HG03066 (cell line): ENCODE measurements around the gene RNF220.

ENCODE experiments used
- ATAC-seq: cut with Tn5 transposase; IDR thresholded peaks from one replicate; pipeline ENCODE4 v1.9.1; 2021; ENCODE audit warnings: low read depth; ENCODE audit not compliant: unreplicated experiment

Gene RNF220

GRCh38 chr1:44405031-44405797 lies at the start of gene RNF220:
Gene RNF220 (plus strand): TSS chr1:44405255.
- ATAC-seq, result no peak

DNA sequence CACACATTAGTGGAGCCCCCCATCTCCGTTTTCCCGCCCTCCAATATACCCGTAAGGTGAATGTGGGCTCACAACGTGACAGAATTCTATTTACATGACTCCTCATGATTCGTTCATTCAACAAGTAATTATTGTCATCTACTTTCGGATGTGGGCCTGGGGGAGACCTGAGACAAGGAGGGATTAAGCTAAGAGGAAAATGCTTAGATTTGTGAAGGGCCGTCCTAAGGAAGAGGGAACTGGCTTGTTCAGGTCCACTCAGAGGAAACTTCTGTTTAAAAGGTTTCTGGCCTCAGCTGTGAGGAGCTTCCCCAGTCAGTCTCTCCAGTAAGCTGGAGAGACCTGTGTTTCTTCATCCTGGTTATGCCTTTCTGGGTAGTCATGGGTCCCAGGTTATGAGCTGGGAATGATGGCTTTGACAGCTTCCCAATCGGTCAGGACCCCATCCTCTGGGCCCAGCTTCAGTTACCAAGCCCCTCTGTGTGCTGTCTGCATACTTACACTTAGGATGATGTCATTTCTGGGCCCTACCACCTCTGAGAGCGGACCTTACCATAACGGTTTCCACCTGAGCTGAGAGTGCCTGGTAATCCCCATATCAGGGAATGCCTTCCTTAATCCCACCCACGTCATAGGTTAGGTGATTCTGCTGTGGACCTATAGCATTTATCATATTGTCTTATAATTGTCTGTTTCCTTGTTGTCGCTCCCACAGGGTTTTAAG lies 49.3 kb upstream of the RNF220 start:
- no peak for ATAC-seq

DNA sequence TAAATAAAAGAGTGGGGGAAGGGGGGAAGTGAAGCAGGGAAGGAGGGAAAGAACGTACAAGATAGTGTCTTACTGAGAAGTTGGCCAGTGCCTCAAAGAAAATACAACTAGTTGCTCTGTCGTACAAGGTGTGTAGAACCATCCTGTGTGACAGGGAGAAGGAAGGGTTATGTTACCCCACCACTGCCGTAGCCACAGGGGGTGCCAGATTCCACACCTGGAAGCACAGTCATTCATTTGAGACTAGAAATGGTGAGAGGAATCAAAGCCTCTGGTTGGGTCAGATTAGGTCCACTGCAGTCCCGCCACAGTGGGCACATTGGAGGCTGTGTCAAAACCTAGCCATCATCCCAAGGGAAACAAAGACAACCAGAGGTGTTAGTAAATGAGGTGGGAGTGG lies 47.3 kb upstream of the RNF220 start:
- no peak for ATAC-seq

GRCh38 chr1:44359234-44359935 lies 45.7 kb upstream of the RNF220 start:
- no peak for ATAC-seq

- ATAC-seq, result no peak
Observed at GRCh38 chr1:44361478-44361877, 43.6 kb upstream of the RNF220 start.

- ATAC-seq, result no peak
Observed at GRCh38 chr1:44366371-44366975, 38.6 kb upstream of the RNF220 start.

DNA sequence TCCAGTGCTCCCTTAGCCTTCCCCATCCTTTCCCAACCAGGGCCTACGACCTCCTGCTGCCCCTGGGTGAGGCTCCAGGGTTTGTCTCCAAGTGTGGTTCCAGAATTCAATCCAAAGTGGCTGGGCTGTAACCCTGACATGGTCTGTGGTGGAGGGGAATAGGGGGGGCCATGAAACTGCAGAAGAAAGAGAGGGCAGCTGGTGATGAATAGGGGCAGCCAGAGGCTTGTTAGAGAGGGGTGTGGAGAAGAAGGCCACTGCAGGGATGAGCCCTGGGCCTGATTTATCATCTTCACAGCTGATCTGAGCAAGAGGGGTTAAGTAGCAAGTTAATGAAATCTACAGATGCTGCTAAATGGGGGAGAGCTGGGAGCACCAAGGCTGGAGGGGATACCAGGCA lies 37.1 kb upstream of the RNF220 start:
- ATAC-seq, result no peak

DNA sequence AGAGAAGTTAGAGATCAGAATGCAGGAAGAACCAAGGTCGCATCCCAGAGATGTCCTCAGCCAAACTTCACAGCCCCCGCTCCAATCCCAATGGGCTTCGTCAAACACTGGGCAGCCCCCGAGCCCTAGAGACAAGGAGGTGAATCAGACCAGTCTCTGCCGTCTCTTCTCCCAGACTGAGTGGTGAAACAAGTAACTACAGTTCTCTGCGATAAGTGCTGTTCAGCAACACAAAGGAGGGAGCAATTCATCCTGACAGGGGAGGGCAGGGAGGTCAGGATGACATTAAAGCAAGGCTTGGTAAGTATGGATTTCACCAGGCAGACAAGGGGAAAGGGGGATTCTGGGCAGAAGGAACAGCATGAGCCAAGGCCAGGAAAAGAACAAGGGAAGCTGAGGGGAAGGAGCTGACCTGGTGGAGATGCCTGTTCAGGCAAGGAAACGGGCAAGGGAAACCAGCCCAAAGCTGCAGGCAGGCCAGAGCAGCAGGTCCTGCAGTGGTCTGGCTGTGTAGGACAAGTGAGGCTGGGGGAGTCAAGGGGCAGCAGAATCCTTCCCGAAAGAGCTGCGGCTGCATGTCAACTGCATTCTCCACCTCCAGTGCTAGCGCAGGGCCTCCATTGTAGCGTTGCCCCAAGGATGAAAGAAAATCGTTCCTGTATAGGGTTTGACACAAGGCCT lies 36.4 kb upstream of the RNF220 start:
- ATAC-seq, result no peak

DNA sequence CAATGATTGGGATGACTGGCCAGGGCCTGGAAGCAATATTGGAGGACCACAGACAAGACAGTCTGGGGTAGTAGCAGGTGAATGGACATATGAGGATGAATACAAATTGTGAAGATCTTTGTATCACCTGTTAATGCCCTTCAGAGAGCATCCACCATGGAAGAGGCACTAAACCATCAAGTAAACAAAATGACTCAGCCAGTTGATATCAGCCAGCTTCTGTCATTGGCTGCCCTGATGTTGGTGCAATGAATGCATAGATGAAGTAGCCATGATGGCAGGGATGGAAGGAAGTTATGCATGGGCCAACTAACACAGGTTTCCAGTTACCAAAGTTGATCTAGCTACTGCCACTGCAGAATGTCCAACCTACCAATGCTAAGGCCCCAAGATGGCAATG lies 33.8 kb upstream of the RNF220 start:
- no peak for ATAC-seq

GRCh38 chr1:44375547-44375946 lies 29.5 kb upstream of the RNF220 start:
- ATAC-seq, result no peak

DNA sequence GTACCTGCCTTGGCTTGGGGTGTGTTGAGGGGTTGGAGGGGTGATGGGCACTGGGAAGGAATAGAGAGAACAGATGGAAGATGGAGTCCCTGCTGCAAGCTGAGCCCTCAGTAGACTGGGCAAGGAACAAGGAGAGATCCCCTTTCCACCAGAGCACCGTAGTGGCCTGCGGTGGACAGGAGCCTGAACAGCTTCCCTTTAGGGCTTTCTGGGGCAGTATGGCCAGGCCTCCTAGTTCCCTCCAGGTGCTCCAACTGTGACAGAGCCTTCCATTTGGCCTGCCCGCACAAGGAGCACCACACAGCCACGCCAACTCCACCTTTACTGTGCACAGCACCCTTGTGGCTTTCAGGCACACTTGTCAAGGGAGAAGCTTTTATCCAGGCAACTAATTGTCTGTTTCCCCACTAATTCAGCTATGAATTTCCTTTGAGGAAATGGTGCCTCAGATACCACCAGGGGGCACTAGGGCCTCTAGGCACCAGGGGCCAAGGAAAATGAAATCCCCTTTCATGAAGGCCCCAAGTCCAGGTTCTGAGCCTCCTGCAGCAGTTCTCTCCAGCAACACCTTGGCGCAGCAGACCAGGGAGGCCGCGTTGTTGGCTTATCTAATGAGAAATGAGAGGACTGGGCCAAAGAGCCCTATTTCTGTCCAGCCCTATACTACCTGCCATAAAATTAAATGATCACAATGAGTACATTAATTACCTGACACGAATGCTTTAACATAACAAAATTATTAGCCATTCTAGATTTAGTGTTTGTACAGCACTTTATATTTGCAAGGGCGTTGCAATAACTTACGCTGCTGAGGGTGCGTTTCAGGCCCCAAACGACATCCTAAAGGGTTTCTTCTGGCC lies 26.9 kb upstream of the RNF220 start:
- ATAC-seq, result no peak

DNA sequence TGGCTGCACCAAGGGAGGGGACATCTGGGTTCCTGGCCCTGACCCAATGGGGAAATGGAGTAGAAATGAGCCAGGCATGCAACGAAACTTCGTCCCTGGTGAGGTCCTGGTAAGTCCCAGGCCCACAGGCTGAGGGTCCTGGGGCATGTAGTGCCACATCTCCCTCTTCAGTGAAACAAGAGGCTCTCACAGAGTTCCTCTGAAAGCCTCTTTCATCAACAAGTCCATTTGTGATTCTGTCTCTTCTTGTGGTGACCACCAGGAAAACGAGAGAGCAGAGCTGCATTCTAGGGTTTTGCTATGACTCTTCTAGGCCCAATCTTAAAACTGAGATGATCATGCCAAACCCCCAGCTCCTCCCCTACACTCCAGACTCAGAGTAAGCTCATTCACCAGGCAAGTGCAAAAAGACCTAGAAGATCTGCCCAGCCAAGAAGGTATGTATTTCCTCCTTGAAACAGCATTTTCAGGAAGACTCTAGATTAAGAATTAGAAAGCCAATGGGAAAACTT lies 24.3 kb upstream of the RNF220 start:
- no peak for ATAC-seq

- ATAC-seq, result no peak
Observed at GRCh38 chr1:44388551-44388950, 16.5 kb upstream of the RNF220 start.

GRCh38 chr1:44389437-44389836 lies 15.6 kb upstream of the RNF220 start:
- no peak for ATAC-seq

DNA sequence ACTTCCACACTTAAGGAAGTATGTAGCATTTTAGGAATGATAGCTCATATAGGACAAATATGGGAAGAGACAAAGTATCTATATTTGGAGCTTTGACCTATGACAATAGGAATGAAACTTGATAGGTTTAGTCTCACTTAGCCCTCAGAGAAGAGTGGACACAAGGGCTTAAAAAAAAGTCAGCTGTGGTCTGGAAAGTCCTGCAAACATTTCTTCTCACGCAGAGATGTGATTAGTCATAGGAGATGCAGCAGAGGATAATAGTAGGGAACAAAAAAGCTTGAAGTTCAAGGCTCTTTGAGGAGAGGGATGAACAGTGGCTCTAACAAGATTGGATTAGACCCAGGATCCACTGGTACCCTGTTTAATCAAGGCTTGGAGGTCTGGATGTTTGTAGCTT lies 14.8 kb upstream of the RNF220 start:
- ATAC-seq, result no peak

DNA sequence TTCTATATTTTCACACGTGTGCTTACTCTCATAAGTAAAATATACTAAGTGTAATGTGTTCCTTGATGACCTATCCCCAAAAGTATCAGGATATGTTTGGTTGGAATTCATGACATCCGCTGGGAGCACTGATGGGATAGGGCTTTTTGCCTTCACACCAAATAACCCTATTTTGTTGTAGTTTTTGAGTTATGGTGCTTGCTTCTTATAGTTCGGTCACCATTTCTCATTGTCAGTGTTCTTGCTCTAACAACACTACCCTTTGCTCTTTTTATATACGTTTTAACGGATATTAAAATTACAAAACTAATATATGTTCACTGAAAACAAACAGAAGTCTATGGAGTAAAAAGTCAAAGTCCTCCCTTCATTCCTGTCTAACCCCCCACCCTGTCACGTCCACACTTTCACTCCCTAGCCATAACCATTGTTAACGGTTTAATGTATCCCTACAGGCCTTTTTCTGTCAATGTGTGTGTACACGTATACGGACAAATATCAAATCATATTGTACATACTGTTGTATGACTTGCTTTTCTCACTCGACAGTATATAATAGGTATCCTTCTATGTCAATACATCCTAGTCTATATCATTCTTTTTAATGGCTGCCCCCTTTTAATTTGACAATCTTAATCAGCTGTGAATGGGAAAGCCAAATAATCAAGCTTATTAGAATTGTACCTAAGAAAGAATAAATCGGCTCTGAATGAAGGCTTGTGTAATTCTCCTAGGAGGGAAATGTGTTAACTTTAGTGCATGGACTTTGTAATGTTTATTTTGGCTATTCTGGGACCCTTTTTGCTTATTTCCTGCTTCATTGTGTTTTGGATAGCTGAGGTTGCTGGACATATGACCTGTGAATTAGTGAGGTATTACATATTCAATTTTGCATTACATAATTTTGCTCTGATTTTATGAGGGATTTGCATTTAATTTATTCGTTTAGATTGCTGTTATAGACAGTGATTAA lies 3.5 kb upstream of the RNF220 start:
- ATAC-seq, result no peak

DNA sequence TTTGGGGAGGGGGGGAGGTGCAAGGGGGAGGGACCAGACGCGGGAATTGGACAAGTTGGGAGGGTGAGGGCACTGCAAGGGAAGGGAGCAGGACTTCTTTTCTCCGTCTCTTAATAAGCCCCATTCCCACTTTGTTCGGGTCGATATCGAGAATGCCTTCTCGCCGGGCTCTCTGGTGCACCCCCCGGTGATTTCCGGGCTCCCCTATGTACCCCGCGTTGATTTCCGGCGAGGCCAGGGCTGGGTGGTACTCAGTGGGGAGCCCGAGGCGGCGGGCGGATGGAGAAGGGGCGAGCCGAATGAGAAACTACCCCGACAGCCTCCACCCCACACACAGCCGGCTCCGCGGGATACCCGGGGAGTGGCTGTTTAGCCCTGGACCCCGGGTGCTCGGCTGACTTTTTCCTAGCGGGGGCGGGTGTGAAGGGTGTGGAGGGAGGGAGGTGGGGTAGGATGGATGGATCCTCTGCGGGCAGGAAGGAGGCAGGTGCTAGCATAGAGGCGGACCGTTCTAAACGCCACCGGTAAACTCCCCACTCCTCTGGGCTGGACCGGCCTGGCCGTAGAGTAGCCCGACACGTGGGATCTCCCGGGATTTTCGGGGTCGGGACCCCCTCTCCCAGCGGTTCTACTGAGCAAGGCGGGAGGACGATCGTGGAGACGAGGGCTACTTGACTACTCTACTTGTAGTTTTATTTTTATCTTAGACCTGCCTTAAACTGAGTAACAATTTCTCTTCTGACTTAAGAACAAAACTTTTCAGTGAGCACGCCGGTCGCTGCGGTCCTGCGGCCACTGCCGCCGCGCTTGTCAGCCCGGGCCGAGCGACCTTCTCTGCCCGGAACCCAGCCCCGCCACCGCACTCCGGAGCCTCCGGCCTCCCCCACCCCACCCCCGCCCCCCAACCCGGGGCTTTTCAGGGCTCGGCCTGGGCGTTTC lies 1.0 kb downstream of the RNF220 start:
- no peak for ATAC-seq
